ENCODE data around the gene ZNF568.

DNA sequence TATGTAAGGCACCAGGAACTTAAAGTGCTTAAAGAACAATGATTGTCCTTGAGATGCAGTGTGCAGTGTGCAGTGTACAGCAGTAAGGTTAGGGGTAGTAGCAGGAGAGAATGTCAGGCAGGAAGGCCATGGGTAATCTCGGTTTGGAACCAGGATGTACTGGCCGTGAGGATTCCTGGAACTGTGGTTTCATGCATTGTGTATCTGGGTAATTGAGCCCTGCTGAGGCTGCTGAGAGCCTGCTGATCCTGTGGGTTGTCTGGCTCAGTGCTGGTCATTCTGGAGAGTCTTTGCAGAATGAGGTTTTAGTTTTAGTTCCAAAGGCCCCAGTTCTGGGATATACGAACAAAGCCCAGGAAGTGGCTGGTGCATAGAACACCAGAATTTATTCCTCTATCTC is 71.0 kb downstream of the ZNF568 start:
- no peak for TF ChIP-seq CTCF (IDR thresholded peaks at IDR 0.05)
- no peak for TF ChIP-seq POLR2A (IDR thresholded peaks at IDR 0.05)

All from uterus (tissue), 2 donors.